ENCODE data around the gene ANXA6. TPM values are rescaled to one million over a fixed set of nuclear protein-coding genes. Genes with fewer than 3 reads are reported as not detected.

The ANXA6 gene
- total and polyA plus RNA-seq, 10 of the 15 experiments (the other 5 are each of a cell fraction or from before 2014, with no cell fraction given) = 44.0 to 571 (median 465) TPM

- peak; percentile 63 for TF ChIP-seq USF1 (IDR thresholded peaks at IDR 0.05; ENCODE audit: borderline replicate concordance, extremely low read length, insufficient read depth, low read depth, low read length)
- TF ChIP-seq USF2 (IDR thresholded peaks at IDR 0.05; ENCODE audit: borderline replicate concordance, low read depth, low read length) = no peak
- TF ChIP-seq BRCA1 (IDR thresholded peaks at IDR 0.05; ENCODE audit: low read depth, low read length) = no peak
- TF ChIP-seq CHD4 (IDR thresholded peaks at IDR 0.05) = no peak
- TF ChIP-seq ZBTB4 (CRISPR knock-in tag; IDR thresholded peaks at IDR 0.05) = no peak
- TF ChIP-seq IRF4 (IDR thresholded peaks at IDR 0.05; ENCODE audit: low read depth, low read length) = peak; percentile 62; the same call in 1 of the 2 replicates
- no peak for TF ChIP-seq CBX5 (IDR thresholded peaks at IDR 0.05; ENCODE audit: low read depth)
- TF ChIP-seq SRF (IDR thresholded peaks at IDR 0.05; ENCODE audit: low read depth in 2 of 2, low read length in 2 of 2) = peak; percentile 88 to 93
- no peak for TF ChIP-seq E2F4 (IDR thresholded peaks at IDR 0.05; ENCODE audit: low read depth, low read length)
- peak; percentile 87 for TF ChIP-seq EED (IDR thresholded peaks at IDR 0.05; ENCODE audit: low read depth)
- TF ChIP-seq NFYB (IDR thresholded peaks at IDR 0.05; ENCODE audit: insufficient read depth, low read depth, low read length) = peak; percentile 44; the same call in 1 of the 2 replicates
- TF ChIP-seq SKIL (IDR thresholded peaks at IDR 0.05; ENCODE audit: low read depth, poor library complexity, severe bottlenecking) = peak; percentile 68
- no peak for TF ChIP-seq E2F8 (IDR thresholded peaks at IDR 0.05; ENCODE audit: low read depth, partially characterized antibody)
- TF ChIP-seq MLLT1 (IDR thresholded peaks at IDR 0.05) = no peak; the same call in 1 of the 2 replicates
- TF ChIP-seq SREBF1 (IDR thresholded peaks at IDR 0.05; ENCODE audit: low read length) = no peak
Measured at GRCh38 chr5:151078490-151079262, 78.9 kb downstream of the ANXA6 start (continued).
